Measurements from ENCODE around the gene GRAMD1B. TPM values are rescaled to one million over a fixed set of nuclear protein-coding genes. Genes with fewer than 3 reads are reported as not detected.

The GRAMD1B gene
- total and polyA plus RNA-seq, 5 donors = 2.0 to 4.1 (median 2.6) TPM

- Histone ChIP-seq H3K9me3 (ENCODE audit: control insufficient read depth, low read length) (no peaks in the 10 kb centered on the region), H3K4me1 (ENCODE audit: control insufficient read depth, insufficient read depth, low read length) (no peaks in the 10 kb centered on the region), H3K4me3 (ENCODE audit: low read length) (no peak overlapping the region), H3K27ac (ENCODE audit: low read length) (no peak overlapping the region), H3K27me3 (ENCODE audit: control insufficient read depth, insufficient read depth) (no peaks in the 10 kb centered on the region)
- intact Hi-C loops (cut with DNase I) = loop anchor here in 2 of 4 donors (5.0 kb wide), 2 partner anchors 63 to 68 kb away; no protein-coding TSS in a partner anchor
- WGBS = 81% methylated on average over 7 of the region's 7 CpGs
- DNase-seq = no peak
- ATAC-seq = no peak
Observed at GRCh38 chr11:123575441-123575840, 145.4 kb downstream of the GRAMD1B start.

- Histone ChIP-seq H3K4me3 (ENCODE audit: low read length) (no peak overlapping the region), H3K27ac (ENCODE audit: low read length) (no peak overlapping the region), H3K4me1 (ENCODE audit: control insufficient read depth, insufficient read depth, low read length) (no peaks in the 10 kb centered on the region), H3K9me3 (ENCODE audit: control insufficient read depth, low read length) (no peaks in the 10 kb centered on the region), H3K27me3 (ENCODE audit: control insufficient read depth, insufficient read depth) (no peaks in the 10 kb centered on the region)
- ATAC-seq (no peak), DNase-seq (no peak)
- 51% methylated on average over 3 of the region's 3 CpGs for WGBS
- intact Hi-C loops (cut with DNase I) = loop anchor here (2.0 to 5.0 kb wide), 3 partner anchors 64 to 69 kb away; no protein-coding TSS in a partner anchor
Observed at GRCh38 chr11:123576082-123576481, 146.0 kb downstream of the GRAMD1B start.

GRCh38 chr11:123576501-123576900 lies 146.4 kb downstream of the GRAMD1B start:
- H3K27me3 ChIP-seq (ENCODE audit: control insufficient read depth, insufficient read depth) = no peaks in the 10 kb centered on the region
- DNase-seq = no peak
- 25% methylated on average over 3 of the region's 3 CpGs for WGBS
- H3K27ac ChIP-seq (ENCODE audit: low read length) = no peak overlapping the region
- H3K4me1 ChIP-seq (ENCODE audit: control insufficient read depth, insufficient read depth, low read length) = no peaks in the 10 kb centered on the region
- intact Hi-C loops (cut with DNase I) = loop anchor here (2.0 to 5.0 kb wide), 3 partner anchors 64 to 69 kb away; no protein-coding TSS in a partner anchor
- ATAC-seq = no peak
- H3K9me3 ChIP-seq (ENCODE audit: control insufficient read depth, low read length) = no peaks in the 10 kb centered on the region
- no peak overlapping the region for H3K4me3 ChIP-seq (ENCODE audit: low read length)

GRCh38 chr11:123577081-123577598 lies 147.1 kb downstream of the GRAMD1B start:
- Histone ChIP-seq H3K9me3 (ENCODE audit: control insufficient read depth, low read length) (no peaks in the 10 kb centered on the region), H3K27ac (ENCODE audit: low read length) (no peak overlapping the region), H3K4me1 (ENCODE audit: control insufficient read depth, insufficient read depth, low read length) (no peaks in the 10 kb centered on the region), H3K4me3 (ENCODE audit: low read length) (no peak overlapping the region), H3K27me3 (ENCODE audit: control insufficient read depth, insufficient read depth) (no peaks in the 10 kb centered on the region)
- intact Hi-C loops (cut with DNase I) = loop anchor here (2.0 to 5.0 kb wide), 3 partner anchors 65 to 70 kb away; no protein-coding TSS in a partner anchor
- peak; percentile 51 to 74 for ATAC-seq
- DNase-seq = peak; percentile 75 to 90 (median 87)
- 51% methylated on average over 37 of the region's 37 CpGs for WGBS

GRCh38 chr11:123578778-123579481 lies 148.9 kb downstream of the GRAMD1B start:
- no peaks in the 10 kb centered on the region for H3K9me3 ChIP-seq (ENCODE audit: control insufficient read depth, low read length)
- no peak for ATAC-seq
- 89% methylated on average over 15 of the region's 15 CpGs for WGBS

GRCh38 chr11:123579482-123579812 lies 149.4 kb downstream of the GRAMD1B start:
- H3K4me3 ChIP-seq (ENCODE audit: low read length) = no peak overlapping the region
- H3K4me1 ChIP-seq (ENCODE audit: control insufficient read depth, insufficient read depth, low read length) = no peaks in the 10 kb centered on the region
- no peak overlapping the region for H3K27ac ChIP-seq (ENCODE audit: low read length)
- 96% methylated on average over 5 of the region's 5 CpGs for WGBS
- intact Hi-C loops (cut with DNase I) = loop anchor here in 2 of 4 donors (5.0 kb wide), 2 partner anchors 67 to 72 kb away; no protein-coding TSS in a partner anchor
- no peaks in the 10 kb centered on the region for H3K27me3 ChIP-seq (ENCODE audit: control insufficient read depth, insufficient read depth)
- H3K9me3 ChIP-seq (ENCODE audit: control insufficient read depth, low read length) = no peaks in the 10 kb centered on the region
- ATAC-seq (no peak), DNase-seq (no peak)

More at GRCh38 chr11:123578778-123579481, 148.9 kb downstream of the GRAMD1B start:
- intact Hi-C loops (cut with DNase I) = loop anchor here in 2 of 4 donors (5.0 kb wide), 2 partner anchors 67 to 72 kb away; no protein-coding TSS in a partner anchor
- H3K4me3 ChIP-seq (ENCODE audit: low read length) = no peak overlapping the region
- H3K27ac ChIP-seq (ENCODE audit: low read length) = no peak overlapping the region
- no peaks in the 10 kb centered on the region for H3K27me3 ChIP-seq (ENCODE audit: control insufficient read depth, insufficient read depth)
- H3K4me1 ChIP-seq (ENCODE audit: control insufficient read depth, insufficient read depth, low read length) = no peaks in the 10 kb centered on the region
- DNase-seq = no peak

GRCh38 chr11:123580137-123580536 lies 150.1 kb downstream of the GRAMD1B start:
- Histone ChIP-seq H3K27ac (ENCODE audit: low read length) (no peak overlapping the region), H3K4me3 (ENCODE audit: low read length) (no peak overlapping the region), H3K27me3 (ENCODE audit: control insufficient read depth, insufficient read depth) (no peaks in the 10 kb centered on the region), H3K9me3 (ENCODE audit: control insufficient read depth, low read length) (no peaks in the 10 kb centered on the region), H3K4me1 (ENCODE audit: control insufficient read depth, insufficient read depth, low read length) (no peaks in the 10 kb centered on the region)
- DNase-seq (no peak), ATAC-seq (no peak)
- WGBS = 90% methylated on average over 6 of the region's 6 CpGs
- intact Hi-C loops (cut with DNase I) = loop anchor here (5.0 to 10.0 kb wide), 2 partner anchors 125 to 127 kb away; no protein-coding TSS in a partner anchor

- Histone ChIP-seq H3K27ac (ENCODE audit: low read length) (no peak overlapping the region), H3K4me3 (ENCODE audit: low read length) (no peak overlapping the region), H3K9me3 (ENCODE audit: control insufficient read depth, low read length) (no peaks in the 10 kb centered on the region), H3K27me3 (ENCODE audit: control insufficient read depth, insufficient read depth) (no peaks in the 10 kb centered on the region), H3K4me1 (ENCODE audit: control insufficient read depth, insufficient read depth, low read length) (no peaks in the 10 kb centered on the region)
- intact Hi-C loops (cut with DNase I) = loop anchor here (5.0 to 10.0 kb wide), 2 partner anchors 124 to 127 kb away; no protein-coding TSS in a partner anchor
- ATAC-seq (peak; percentile 58 to 66), DNase-seq (peak; percentile 41 to 78 (median 77))
- 13% methylated on average over 25 of the region's 25 CpGs for WGBS
Observed at GRCh38 chr11:123580557-123581275, 150.6 kb downstream of the GRAMD1B start.

GRCh38 chr11:123581651-123582399 lies 151.8 kb downstream of the GRAMD1B start:
- no peak overlapping the region for H3K4me3 ChIP-seq (ENCODE audit: low read length)
- H3K27ac ChIP-seq (ENCODE audit: low read length) = no peak overlapping the region
- DNase-seq = no peak
- no peak for ATAC-seq
- no peaks in the 10 kb centered on the region for H3K9me3 ChIP-seq (ENCODE audit: control insufficient read depth, low read length)
- intact Hi-C loops (cut with DNase I) = loop anchor here (5.0 to 10.0 kb wide), 2 partner anchors 123 to 125 kb away; no protein-coding TSS in a partner anchor
- H3K27me3 ChIP-seq (ENCODE audit: control insufficient read depth, insufficient read depth) = no peaks in the 10 kb centered on the region
- H3K4me1 ChIP-seq (ENCODE audit: control insufficient read depth, insufficient read depth, low read length) = no peaks in the 10 kb centered on the region
- 88% methylated on average over 22 of the region's 22 CpGs for WGBS

GRCh38 chr11:123582992-123583504 lies 153.0 kb downstream of the GRAMD1B start:
- H3K27ac ChIP-seq (ENCODE audit: low read length) = no peak overlapping the region
- 93% methylated on average over 12 of the region's 12 CpGs for WGBS
- H3K4me3 ChIP-seq (ENCODE audit: low read length) = no peak overlapping the region
- no peaks in the 10 kb centered on the region for H3K4me1 ChIP-seq (ENCODE audit: control insufficient read depth, insufficient read depth, low read length)
- DNase-seq (no peak), ATAC-seq (no peak)
- intact Hi-C loops (cut with DNase I) = loop anchor here (5.0 to 10.0 kb wide), 2 partner anchors 122 to 124 kb away; no protein-coding TSS in a partner anchor
- H3K9me3 ChIP-seq (ENCODE audit: control insufficient read depth, low read length) = no peaks in the 10 kb centered on the region
- H3K27me3 ChIP-seq (ENCODE audit: control insufficient read depth, insufficient read depth) = no peaks in the 10 kb centered on the region

All from right cardiac atrium (tissue), 5 donors.